ENCODE results near the gene FBXO24.
"Not testable (repeated sequence)": the region's sequence is repeated elsewhere in the genome, so short reads cannot be mapped to it uniquely, and the experiment has no call there.

FBXO24 gene

GRCh38 chr7:100586266-100587025 is at the start of gene FBXO24:
TSS of gene FBXO24 (plus strand) at chr7:100586328. CDS start at chr7:100586626, 298 bp downstream.
- DNase-seq = peak; percentile 100

- DNase-seq = not testable (repeated sequence)
Measured at GRCh38 chr7:100536695-100537094, 49.4 kb upstream of the FBXO24 start.

GRCh38 chr7:100538348-100538653 is 47.8 kb upstream of the FBXO24 start:
- no peak for DNase-seq

- DNase-seq = peak; percentile 100
Measured at GRCh38 chr7:100538654-100539435, 47.3 kb upstream of the FBXO24 start, which contains the start of gene AGFG2. TSS of gene AGFG2 (plus strand) at chr7:100539203. CDS start at chr7:100539347, 144 bp downstream.

GRCh38 chr7:100539436-100540006 is 46.6 kb upstream of the FBXO24 start:
- no peak for DNase-seq

GRCh38 chr7:100540073-100540723 is 45.9 kb upstream of the FBXO24 start:
- no peak for DNase-seq

GRCh38 chr7:100541309-100541708 is 44.8 kb upstream of the FBXO24 start:
- not testable (repeated sequence) for DNase-seq

- no peak for DNase-seq
Measured at GRCh38 chr7:100543586-100543985, 42.5 kb upstream of the FBXO24 start.

- no peak for DNase-seq
Measured at GRCh38 chr7:100544386-100544785, 41.7 kb upstream of the FBXO24 start.

GRCh38 chr7:100544967-100545359 is 41.2 kb upstream of the FBXO24 start:
- no peak for DNase-seq

GRCh38 chr7:100545360-100546128 is 40.6 kb upstream of the FBXO24 start:
- peak; percentile 79 for DNase-seq

- no peak for DNase-seq
Measured at GRCh38 chr7:100546129-100546925, 39.8 kb upstream of the FBXO24 start.

GRCh38 chr7:100546926-100547800 is 39.0 kb upstream of the FBXO24 start:
- no peak for DNase-seq

- DNase-seq = no peak
Measured at GRCh38 chr7:100547872-100548271, 38.3 kb upstream of the FBXO24 start.

GRCh38 chr7:100548446-100548845 is 37.7 kb upstream of the FBXO24 start:
- DNase-seq = not testable (repeated sequence)

- DNase-seq = no peak
Measured at GRCh38 chr7:100552532-100552931, 33.6 kb upstream of the FBXO24 start.

GRCh38 chr7:100553032-100553431 is 33.1 kb upstream of the FBXO24 start:
- no peak for DNase-seq

GRCh38 chr7:100555701-100556100 is 30.4 kb upstream of the FBXO24 start:
- no peak for DNase-seq

GRCh38 chr7:100556541-100556940 is 29.6 kb upstream of the FBXO24 start:
- DNase-seq = no peak

- no peak for DNase-seq
Measured at GRCh38 chr7:100559127-100559526, 27.0 kb upstream of the FBXO24 start.
